ENCODE measurements around the gene KMT2A.

- TF ChIP-seq, protein P1, sequence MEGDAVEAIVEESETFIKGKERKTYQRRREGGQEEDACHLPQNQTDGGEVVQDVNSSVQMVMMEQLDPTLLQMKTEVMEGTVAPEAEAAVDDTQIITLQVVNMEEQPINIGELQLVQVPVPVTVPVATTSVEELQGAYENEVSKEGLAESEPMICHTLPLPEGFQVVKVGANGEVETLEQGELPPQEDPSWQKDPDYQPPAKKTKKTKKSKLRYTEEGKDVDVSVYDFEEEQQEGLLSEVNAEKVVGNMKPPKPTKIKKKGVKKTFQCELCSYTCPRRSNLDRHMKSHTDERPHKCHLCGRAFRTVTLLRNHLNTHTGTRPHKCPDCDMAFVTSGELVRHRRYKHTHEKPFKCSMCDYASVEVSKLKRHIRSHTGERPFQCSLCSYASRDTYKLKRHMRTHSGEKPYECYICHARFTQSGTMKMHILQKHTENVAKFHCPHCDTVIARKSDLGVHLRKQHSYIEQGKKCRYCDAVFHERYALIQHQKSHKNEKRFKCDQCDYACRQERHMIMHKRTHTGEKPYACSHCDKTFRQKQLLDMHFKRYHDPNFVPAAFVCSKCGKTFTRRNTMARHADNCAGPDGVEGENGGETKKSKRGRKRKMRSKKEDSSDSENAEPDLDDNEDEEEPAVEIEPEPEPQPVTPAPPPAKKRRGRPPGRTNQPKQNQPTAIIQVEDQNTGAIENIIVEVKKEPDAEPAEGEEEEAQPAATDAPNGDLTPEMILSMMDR (IDR thresholded peaks at IDR 0.05), result no peak
- no peak for TF ChIP-seq POLR2A (IDR thresholded peaks at IDR 0.05)
Measured at GRCh38 chr11:118438314-118438931, 2.1 kb downstream of the KMT2A start.
